Upper lobe of left lung (tissue), 6 donors: ENCODE results near the gene LENG1. TPM values are rescaled to one million over a fixed set of nuclear protein-coding genes. Genes with fewer than 3 reads are reported as not detected.

Experiments used
- ATAC-seq, 2 donors: fragments of 200-7000 bp; cut with Tn5 transposase; one replicate each; pipeline ENCODE4 v1.9.1; 2022; ENCODE audit warnings: mild to moderate bottlenecking in 2 of 2, moderate library complexity in 2 of 2; ENCODE audit not compliant: low FRiP score in 2 of 2
- DNase-seq, 2 donors: peaks; one replicate each; pipeline ENCODE4 v3.0.0-alpha.2; 2019 to 2020
- H3K27ac ChIP-seq, 4 donors: fragments of 200-600 bp; sonication (generic); one replicate each; pipeline ENCODE4 v1.5.1; 2016 to 2019
- H3K27me3 ChIP-seq, 4 donors: fragments of 200-600 bp; sonication (generic); one replicate each; pipeline ENCODE4 v1.5.1; 2017 to 2019
- H3K36me3 ChIP-seq, 4 donors: fragments of 200-600 bp; sonication (generic); one replicate each; pipeline ENCODE4 v1.5.1; 2016 to 2019
- H3K4me1 ChIP-seq, 4 donors: fragments of 200-600 bp; sonication (generic); one replicate each; pipeline ENCODE4 v1.5.1; 2018 to 2019
- H3K4me3 ChIP-seq, 4 donors: fragments of 200-600 bp; sonication (generic); one replicate each; pipeline ENCODE4 v1.5.1; 2017 to 2019; ENCODE audit warnings: mild to moderate bottlenecking in 2 of 4, moderate library complexity in 1 of 4
- H3K9me3 ChIP-seq, 4 donors: fragments of 200-600 bp; sonication (generic); one replicate each; pipeline ENCODE4 v1.5.1; 2018 to 2019
- EP300 ChIP-seq, 4 donors: sonication (generic); formaldehyde crosslinking; IDR thresholded peaks; one replicate each; pipeline ENCODE4 v1.5.1; 2017; ENCODE audit warnings: antibody characterized with exemption in 4 of 4, control low read depth in 2 of 4
- POLR2A ChIP-seq, 4 donors: fragments of 450-650 bp; IDR thresholded peaks; one replicate each; pipeline ENCODE4 v1.5.1; 2016 to 2017; ENCODE audit warnings: antibody characterized with exemption in 4 of 4, mild to moderate bottlenecking in 2 of 4
- POLR2AphosphoS5 ChIP-seq, 2 donors: sonication (generic); formaldehyde crosslinking; IDR thresholded peaks; one replicate each; pipeline ENCODE4 v1.5.1; 2017; ENCODE audit warnings: antibody characterized with exemption in 2 of 2
- WGBS, 2 donors: methylation state at CpG; one replicate each; pipeline ENCODE4 v1.1.5; 2017 to 2018; 5-methylcytosine and 5-hydroxymethylcytosine counted together
- total RNA-seq, 6 donors: library from RNA; depleted of rRNA in 4 of 6; stranded (reverse); fragments of >200 nt in 4 of 6; gene quantifications; one replicate each; pipeline versions ENCODE4 v1.1.0 to v1.2.1, GENCODE V29; 2016 to 2021
- TF ChIP-seq, protein P1 (sequence below), 6 experiments: fragments of 450-650 bp in 4 of 6; fragments of 200-600 bp in 2 of 6; sonication (generic) in 2 of 6; IDR thresholded peaks; one replicate each; pipeline ENCODE4 v1.5.1; 2016 to 2019; ENCODE audit warnings: antibody characterized with exemption in 6 of 6
- donor health status: DM: no; HTN: no; CAD: no; lungs with moderate emphysema.
- donor health status: DM: no; HTN: yes; CAD: no; lungs with severe emphysema.

The LENG1 gene
- total RNA-seq, 6 donors from 2014 or later, result 8.5 to 16.8 (median 9.4) TPM

DNA sequence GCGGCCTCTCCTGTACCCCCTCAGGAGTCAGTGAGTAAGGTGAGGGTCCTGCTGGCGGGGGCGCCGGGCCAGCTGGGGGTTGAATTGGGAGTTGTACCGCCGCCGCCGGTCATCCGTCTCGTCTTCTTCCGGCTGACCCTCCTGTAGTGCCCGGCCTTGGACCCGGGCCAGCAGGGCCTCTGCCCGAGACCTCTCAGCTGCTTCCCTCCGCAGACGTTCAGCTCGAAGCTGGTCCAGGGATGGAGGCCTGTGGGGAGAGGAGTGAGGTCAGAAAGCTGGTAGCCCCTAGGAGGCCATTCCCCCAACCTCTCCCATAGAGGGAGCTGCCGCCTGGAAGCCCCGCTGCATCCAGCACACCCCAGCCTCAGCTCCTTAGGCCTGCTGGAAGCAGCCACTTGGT is 3.8 kb downstream of the LENG1 start:
- Histone ChIP-seq H3K27me3 (no peaks in the 10 kb centered on the region), H3K27ac (no peak overlapping the region), H3K9me3 (no peaks in the 10 kb centered on the region), H3K36me3 (peaks cover 25 to 77% (median 70%) of the 10 kb centered on the region in 4 donors), H3K4me1 (peaks cover 16 to 29% (median 18%) of the 10 kb centered on the region in 4 donors), H3K4me3 (no peak overlapping the region)
- ATAC-seq, result no peak
- TF ChIP-seq POLR2A (IDR thresholded peaks at IDR 0.05) (no peak), EP300 (IDR thresholded peaks at IDR 0.05) (no peak), POLR2AphosphoS5 (IDR thresholded peaks at IDR 0.05) (no peak)
- TF ChIP-seq, protein P1, sequence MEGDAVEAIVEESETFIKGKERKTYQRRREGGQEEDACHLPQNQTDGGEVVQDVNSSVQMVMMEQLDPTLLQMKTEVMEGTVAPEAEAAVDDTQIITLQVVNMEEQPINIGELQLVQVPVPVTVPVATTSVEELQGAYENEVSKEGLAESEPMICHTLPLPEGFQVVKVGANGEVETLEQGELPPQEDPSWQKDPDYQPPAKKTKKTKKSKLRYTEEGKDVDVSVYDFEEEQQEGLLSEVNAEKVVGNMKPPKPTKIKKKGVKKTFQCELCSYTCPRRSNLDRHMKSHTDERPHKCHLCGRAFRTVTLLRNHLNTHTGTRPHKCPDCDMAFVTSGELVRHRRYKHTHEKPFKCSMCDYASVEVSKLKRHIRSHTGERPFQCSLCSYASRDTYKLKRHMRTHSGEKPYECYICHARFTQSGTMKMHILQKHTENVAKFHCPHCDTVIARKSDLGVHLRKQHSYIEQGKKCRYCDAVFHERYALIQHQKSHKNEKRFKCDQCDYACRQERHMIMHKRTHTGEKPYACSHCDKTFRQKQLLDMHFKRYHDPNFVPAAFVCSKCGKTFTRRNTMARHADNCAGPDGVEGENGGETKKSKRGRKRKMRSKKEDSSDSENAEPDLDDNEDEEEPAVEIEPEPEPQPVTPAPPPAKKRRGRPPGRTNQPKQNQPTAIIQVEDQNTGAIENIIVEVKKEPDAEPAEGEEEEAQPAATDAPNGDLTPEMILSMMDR (IDR thresholded peaks at IDR 0.05), result no peak
- peak in 1 of 2 donors; percentile 85 for DNase-seq
- 66 to 93% methylated on average over 13 to 14 of the region's 19 CpGs for WGBS, 2 donors

DNA sequence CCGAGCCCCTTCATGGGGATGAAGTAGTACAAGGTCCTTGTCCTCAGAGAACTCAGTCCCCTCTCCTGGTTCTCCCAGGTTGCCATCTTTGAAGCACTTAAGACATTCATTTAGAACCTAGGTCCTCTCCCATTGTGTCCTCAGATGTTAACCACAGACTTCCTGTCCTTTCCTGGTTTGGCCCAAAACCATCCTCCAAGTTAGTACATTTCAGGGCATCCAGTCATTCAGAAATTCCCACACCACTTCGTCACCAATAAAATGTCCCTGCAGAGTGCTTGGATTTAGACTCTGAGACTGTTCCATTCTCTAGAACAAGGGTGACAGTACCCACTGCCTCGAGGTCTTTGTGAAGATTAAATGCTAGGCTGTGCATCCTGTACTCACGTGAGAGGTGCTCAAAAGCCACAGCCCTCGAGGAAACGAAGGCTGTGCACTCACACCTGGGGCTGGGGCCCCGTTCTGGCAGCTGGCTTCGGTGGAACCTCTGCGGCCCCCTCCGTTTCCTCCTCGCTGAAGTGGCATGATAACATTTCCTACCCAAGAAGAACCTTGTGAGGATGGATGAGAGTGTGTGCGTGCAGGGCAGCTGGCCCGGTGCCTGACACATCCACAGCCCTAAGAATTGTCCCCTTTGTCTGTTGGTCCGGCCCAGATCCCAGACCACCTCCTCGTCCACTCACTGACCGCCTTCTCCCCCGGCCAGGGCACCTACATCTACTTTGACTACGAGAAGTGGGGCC is 4.7 kb downstream of the LENG1 start:
- H3K36me3 ChIP-seq, result peaks cover 25 to 86% (median 79%) of the 10 kb centered on the region in 4 donors
- no peak for TF ChIP-seq EP300 (IDR thresholded peaks at IDR 0.05)
- TF ChIP-seq POLR2A (IDR thresholded peaks at IDR 0.05), result no peak
- TF ChIP-seq, protein P1 (IDR thresholded peaks at IDR 0.05), result no peak
- TF ChIP-seq POLR2AphosphoS5 (IDR thresholded peaks at IDR 0.05), result no peak
- no peaks in the 10 kb centered on the region for H3K9me3 ChIP-seq
- ATAC-seq (no peak), DNase-seq (no peak)
- 65 to 72% methylated on average over 18 of the region's 18 CpGs for WGBS, 2 donors
- no peaks in the 10 kb centered on the region for H3K27me3 ChIP-seq
- H3K4me1 ChIP-seq, result peaks cover 9 to 22% (median 12%) of the 10 kb centered on the region in 4 donors
- H3K27ac ChIP-seq, result no peak overlapping the region
- H3K4me3 ChIP-seq, result no peak overlapping the region

DNA sequence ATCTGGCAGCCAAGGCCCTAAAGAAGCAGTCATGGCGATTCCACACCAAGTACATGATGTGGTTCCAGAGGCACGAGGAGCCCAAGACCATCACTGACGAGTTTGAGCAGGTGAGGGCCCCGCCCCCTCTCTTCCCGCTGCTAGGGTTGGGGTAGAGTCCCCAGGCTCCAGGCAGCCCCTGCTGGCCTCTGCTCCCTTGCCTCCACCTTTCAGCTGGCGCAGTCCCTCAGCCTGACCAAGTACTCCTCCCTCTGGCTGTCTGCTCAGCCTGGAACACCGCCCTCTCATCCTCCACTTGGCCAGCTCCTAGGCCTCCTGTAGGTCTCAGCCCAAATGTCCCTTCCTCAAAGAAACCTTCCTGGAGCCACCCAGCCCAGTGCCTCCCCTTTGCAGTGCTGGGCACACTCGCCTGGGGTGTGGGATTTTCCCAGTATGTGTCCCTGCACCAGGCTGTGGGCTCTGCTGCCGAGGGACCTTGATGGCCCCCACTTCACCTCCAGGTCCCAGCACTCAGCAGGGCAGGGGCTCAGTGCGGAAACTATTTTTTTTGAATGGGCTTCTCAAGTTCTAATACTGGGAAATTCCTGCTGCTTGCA is 5.7 kb downstream of the LENG1 start:
- WGBS, 2 donors, result 85 to 96% methylated on average over 8 to 10 of the region's 10 CpGs
- ATAC-seq, result peak in 1 of 2 donors; percentile 46
- Histone ChIP-seq H3K4me1 (peaks cover 8 to 19% (median 10%) of the 10 kb centered on the region in 4 donors), H3K27me3 (no peaks in the 10 kb centered on the region), H3K36me3 (peaks cover 25 to 95% (median 88%) of the 10 kb centered on the region in 4 donors), H3K9me3 (no peaks in the 10 kb centered on the region), H3K4me3 (no peak overlapping the region), H3K27ac (no peak overlapping the region)
- DNase-seq, result no peak
- TF ChIP-seq POLR2AphosphoS5 (IDR thresholded peaks at IDR 0.05) (no peak), POLR2A (IDR thresholded peaks at IDR 0.05) (no peak), EP300 (IDR thresholded peaks at IDR 0.05) (no peak)
- TF ChIP-seq, protein P1 (IDR thresholded peaks at IDR 0.05), result no peak

DNA sequence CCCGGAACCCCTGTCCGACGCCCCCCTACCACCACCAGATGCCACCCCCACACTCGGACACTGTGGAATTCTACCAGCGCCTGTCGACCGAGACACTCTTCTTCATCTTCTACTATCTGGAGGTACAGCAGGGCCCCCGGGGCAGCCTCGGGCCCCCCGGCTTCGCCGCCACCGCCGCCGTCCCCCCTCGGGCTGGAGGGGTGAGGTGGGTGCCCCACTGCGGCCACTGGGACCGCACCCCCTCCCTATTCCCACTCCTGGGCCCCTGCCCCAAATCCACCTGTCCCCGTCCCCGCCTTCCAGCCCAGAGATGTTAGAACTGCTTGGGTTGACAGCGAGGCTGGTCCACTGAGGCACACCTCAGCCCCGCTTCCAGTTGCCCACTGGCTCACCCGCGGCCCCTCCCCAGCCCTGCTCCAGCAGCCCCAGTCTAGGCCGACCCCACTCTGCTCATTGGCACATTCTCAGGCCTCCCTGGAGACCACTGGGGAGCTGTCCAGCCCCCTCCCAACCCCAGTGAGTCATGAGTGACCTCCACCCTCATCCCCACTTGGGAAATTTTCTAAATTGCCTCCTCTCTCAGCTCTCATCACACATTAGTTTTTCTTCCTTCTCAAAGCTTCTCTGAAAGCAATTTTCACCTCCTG is 6.5 kb downstream of the LENG1 start:
- no peak overlapping the region for H3K4me3 ChIP-seq
- H3K27me3 ChIP-seq, result no peaks in the 10 kb centered on the region
- TF ChIP-seq, protein P1 (IDR thresholded peaks at IDR 0.05), result no peak
- TF ChIP-seq EP300 (IDR thresholded peaks at IDR 0.05), result no peak
- no peak for TF ChIP-seq POLR2A (IDR thresholded peaks at IDR 0.05)
- no peak for TF ChIP-seq POLR2AphosphoS5 (IDR thresholded peaks at IDR 0.05)
- peaks cover 28 to 100% (median 95%) of the 10 kb centered on the region in 4 donors for H3K36me3 ChIP-seq
- ATAC-seq, result peak in 1 of 2 donors; percentile 66
- peaks cover 0 to 11% (median 2%) of the 10 kb centered on the region in 4 donors for H3K4me1 ChIP-seq
- peak in 1 of 2 donors; percentile 82 for DNase-seq
- WGBS, 2 donors, result 91 to 94% methylated on average over 21 to 25 of the region's 25 CpGs
- H3K27ac ChIP-seq, result no peak overlapping the region
- H3K9me3 ChIP-seq, result no peaks in the 10 kb centered on the region
